ENCODE results near the gene PER1. TPM values are rescaled to one million over a fixed set of nuclear protein-coding genes. Genes with fewer than 3 reads are reported as not detected.

The PER1 gene
- total RNA-seq, 1 experiment from 2014 or later, result 10.6 TPM

DNA sequence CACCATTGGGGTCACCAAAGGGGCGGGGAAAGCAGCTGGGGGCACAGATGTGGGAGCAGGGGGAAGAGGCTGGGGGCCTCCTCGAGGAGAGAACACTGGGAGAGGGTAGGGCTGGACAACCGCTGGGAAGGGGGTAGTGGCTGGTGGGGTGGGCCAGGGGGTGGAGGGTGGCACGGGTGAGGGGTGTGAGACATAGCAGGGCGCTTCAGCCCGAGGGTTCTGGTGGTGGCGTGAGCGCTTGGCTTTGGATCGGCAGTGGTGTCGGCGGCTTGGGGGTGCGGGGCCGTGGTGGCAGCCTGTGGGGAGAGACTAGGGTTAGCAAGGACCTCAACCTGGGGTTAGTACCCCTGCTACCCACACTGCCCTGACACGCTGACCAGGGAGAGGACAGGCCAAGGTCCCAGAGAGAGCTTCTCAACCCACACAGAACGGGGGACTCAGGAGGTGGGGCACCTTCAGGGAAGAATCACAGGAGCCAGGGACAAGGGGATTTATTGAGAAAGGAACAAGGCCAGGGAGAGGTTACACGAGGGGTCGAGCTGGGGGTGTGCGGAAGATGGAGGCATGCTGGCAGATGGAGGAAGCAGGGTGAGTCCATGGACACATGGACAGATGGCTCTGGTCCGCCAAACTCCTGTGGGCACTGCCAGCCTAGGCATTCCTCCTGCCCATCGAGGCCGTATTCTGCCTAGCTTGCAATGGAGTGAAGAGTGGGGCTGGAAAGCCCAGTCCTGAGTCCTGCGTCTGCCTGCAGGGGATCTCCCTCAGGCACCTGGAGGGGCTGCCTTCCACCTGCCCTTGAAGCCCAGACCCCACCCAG, 8.4 kb downstream of the PER1 start:
- ChIA-PET CTCF (no interaction called here), POLR2A (no interaction called here)
- intact Hi-C loops (cut with micrococcal nuclease; ENCODE audit: unreplicated experiment), result no loop called here
- BruUV-seq (replicated peaks), result no TSS peak
- no peaks in the 10 kb centered on the region for H3K27me3 Mint-ChIP-seq (ENCODE audit: insufficient read depth, unreplicated experiment)
- no peaks in the 10 kb centered on the region for H3K4me1 Mint-ChIP-seq (ENCODE audit: low read depth, unreplicated experiment)
- TF ChIP-seq, protein P1, sequence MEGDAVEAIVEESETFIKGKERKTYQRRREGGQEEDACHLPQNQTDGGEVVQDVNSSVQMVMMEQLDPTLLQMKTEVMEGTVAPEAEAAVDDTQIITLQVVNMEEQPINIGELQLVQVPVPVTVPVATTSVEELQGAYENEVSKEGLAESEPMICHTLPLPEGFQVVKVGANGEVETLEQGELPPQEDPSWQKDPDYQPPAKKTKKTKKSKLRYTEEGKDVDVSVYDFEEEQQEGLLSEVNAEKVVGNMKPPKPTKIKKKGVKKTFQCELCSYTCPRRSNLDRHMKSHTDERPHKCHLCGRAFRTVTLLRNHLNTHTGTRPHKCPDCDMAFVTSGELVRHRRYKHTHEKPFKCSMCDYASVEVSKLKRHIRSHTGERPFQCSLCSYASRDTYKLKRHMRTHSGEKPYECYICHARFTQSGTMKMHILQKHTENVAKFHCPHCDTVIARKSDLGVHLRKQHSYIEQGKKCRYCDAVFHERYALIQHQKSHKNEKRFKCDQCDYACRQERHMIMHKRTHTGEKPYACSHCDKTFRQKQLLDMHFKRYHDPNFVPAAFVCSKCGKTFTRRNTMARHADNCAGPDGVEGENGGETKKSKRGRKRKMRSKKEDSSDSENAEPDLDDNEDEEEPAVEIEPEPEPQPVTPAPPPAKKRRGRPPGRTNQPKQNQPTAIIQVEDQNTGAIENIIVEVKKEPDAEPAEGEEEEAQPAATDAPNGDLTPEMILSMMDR (IDR thresholded peaks at IDR 0.05; ENCODE audit: insufficient read depth in 1 of 2, low read depth in 1 of 2, low read length in 1 of 2, severe bottlenecking in 1 of 2, unreplicated experiment in 1 of 2), result no peak
- Histone ChIP-seq H3K4me3 (ENCODE audit: low read depth, low read length) (no peak overlapping the region), H3K9me3 (no peaks in the 10 kb centered on the region), H3K4me1 (peaks cover 4% of the 10 kb centered on the region; the same call in 1 of the 2 replicates), H3K36me3 (ENCODE audit: control insufficient read depth, insufficient read depth, low read length) (no peaks in the 10 kb centered on the region), H3K27me3 (replicated peaks; ENCODE audit: control insufficient read depth, insufficient read depth, low read length) (no peaks in the 10 kb centered on the region)
- no peaks in the 10 kb centered on the region for H3K9me3 Mint-ChIP-seq (ENCODE audit: unreplicated experiment)
- DNase-seq, result no peak
- H3K27ac Mint-ChIP-seq (ENCODE audit: unreplicated experiment), result no peak overlapping the region
- no peak overlapping the region for H3K4me3 Mint-ChIP-seq (ENCODE audit: unreplicated experiment)
- H3K36me3 Mint-ChIP-seq (ENCODE audit: insufficient read depth, unreplicated experiment), result peaks cover 29% of the 10 kb centered on the region

DNA sequence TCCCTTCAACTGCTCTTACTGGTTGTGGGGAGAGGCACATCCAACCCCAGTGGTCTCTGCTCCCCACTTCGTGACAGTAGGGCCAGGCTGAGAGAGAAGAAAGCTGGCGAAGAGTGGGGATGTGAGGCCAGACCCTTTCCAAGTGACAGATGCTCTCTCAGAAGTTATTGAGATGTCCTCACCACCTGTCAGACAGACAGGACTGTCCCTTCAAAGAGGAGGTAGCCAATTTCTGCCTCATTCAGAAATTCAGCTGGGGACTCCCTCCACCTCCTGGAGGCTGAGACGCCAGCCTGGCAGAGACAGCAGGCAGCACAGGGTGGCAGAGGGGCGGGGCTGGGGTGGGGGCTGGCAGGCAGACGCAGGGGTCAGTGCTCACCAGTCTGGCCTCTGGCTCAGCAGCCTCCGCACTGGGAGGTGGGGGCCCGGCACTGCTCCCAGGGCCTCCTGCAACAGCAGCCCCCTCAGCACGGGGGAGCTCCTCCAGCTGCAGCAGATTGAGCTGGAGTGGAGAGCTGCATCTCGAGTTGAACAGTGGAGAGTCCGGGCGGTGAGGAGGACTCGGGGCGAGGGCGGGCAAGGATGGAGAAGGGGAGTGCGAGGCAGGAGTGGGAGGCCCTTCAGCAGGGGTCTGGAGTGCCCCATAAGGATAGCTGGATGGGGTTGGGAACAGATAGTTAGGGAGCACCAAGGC, 9.2 kb downstream of the PER1 start:
- Mint-ChIP-seq H3K27ac (ENCODE audit: unreplicated experiment) (no peak overlapping the region), H3K36me3 (ENCODE audit: insufficient read depth, unreplicated experiment) (peaks cover 29% of the 10 kb centered on the region), H3K4me1 (ENCODE audit: low read depth, unreplicated experiment) (no peaks in the 10 kb centered on the region), H3K27me3 (ENCODE audit: insufficient read depth, unreplicated experiment) (no peaks in the 10 kb centered on the region), H3K4me3 (ENCODE audit: unreplicated experiment) (no peak overlapping the region), H3K9me3 (ENCODE audit: unreplicated experiment) (no peaks in the 10 kb centered on the region)
- DNase-seq, result no peak
- intact Hi-C loops (cut with micrococcal nuclease; ENCODE audit: unreplicated experiment), result no loop called here
- ChIA-PET POLR2A (no interaction called here), CTCF (no interaction called here)
- TF ChIP-seq, protein P1 (IDR thresholded peaks at IDR 0.05; ENCODE audit: insufficient read depth in 1 of 2, low read depth in 1 of 2, low read length in 1 of 2, severe bottlenecking in 1 of 2, unreplicated experiment in 1 of 2), result no peak
- no TSS peak for BruUV-seq (replicated peaks)
- Histone ChIP-seq H3K36me3 (ENCODE audit: control insufficient read depth, insufficient read depth, low read length) (no peaks in the 10 kb centered on the region), H3K4me1 (peaks cover 4% of the 10 kb centered on the region; the same call in 1 of the 2 replicates), H3K27me3 (replicated peaks; ENCODE audit: control insufficient read depth, insufficient read depth, low read length) (no peaks in the 10 kb centered on the region), H3K9me3 (no peaks in the 10 kb centered on the region), H3K4me3 (ENCODE audit: low read depth, low read length) (no peak overlapping the region)

DNA sequence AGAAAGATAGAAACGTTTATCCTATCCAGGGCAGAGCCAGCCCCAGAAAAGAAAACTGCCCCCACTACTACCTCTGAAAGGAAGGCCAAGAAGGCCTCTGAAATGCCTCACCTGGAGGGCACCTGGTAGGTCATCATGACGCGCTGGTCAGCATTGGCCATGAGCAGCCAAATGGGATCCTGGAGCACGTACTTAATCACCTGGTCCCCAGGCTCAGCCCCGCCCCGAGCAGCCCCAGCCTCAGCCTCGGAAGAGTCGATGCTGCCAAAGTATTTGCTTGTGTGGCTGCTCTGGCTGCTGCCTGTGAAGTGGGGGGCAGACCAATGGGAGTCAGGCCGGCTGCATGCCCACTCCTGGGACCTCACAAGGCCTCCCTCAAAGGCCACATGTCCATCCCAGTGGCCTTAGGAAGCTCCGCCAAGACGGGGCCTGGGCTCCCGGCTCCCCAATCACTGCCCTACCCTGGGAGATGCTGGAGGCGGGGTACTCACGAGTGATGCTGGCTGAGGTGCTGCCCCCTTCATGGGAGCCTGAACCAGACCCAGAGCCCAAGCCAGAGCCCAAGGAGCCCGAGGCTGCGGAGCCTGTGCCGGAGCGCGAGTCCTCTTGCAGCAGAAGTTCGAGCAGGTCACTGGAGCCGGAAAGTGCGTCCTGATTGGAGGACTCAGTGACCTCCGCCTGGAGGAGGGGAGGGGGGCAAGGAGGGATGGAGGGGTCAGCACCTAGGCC, 9.9 kb downstream of the PER1 start:
- BruUV-seq (replicated peaks), result no TSS peak
- intact Hi-C loops (cut with micrococcal nuclease; ENCODE audit: unreplicated experiment), result no loop called here
- Histone ChIP-seq H3K4me1 (peaks cover 4% of the 10 kb centered on the region; the same call in 1 of the 2 replicates), H3K9me3 (no peaks in the 10 kb centered on the region), H3K4me3 (ENCODE audit: low read depth, low read length) (no peak overlapping the region), H3K27me3 (replicated peaks; ENCODE audit: control insufficient read depth, insufficient read depth, low read length) (no peaks in the 10 kb centered on the region), H3K36me3 (ENCODE audit: control insufficient read depth, insufficient read depth, low read length) (no peaks in the 10 kb centered on the region)
- POLR2A ChIA-PET, result no interaction called here
- no peaks in the 10 kb centered on the region for H3K4me1 Mint-ChIP-seq (ENCODE audit: low read depth, unreplicated experiment)
- H3K36me3 Mint-ChIP-seq (ENCODE audit: insufficient read depth, unreplicated experiment), result peaks cover 24% of the 10 kb centered on the region
- CTCF ChIA-PET, result no interaction called here
- H3K27ac Mint-ChIP-seq (ENCODE audit: unreplicated experiment), result no peak overlapping the region
- no peak overlapping the region for H3K4me3 Mint-ChIP-seq (ENCODE audit: unreplicated experiment)
- DNase-seq, result no peak
- no peaks in the 10 kb centered on the region for H3K27me3 Mint-ChIP-seq (ENCODE audit: insufficient read depth, unreplicated experiment)
- no peaks in the 10 kb centered on the region for H3K9me3 Mint-ChIP-seq (ENCODE audit: unreplicated experiment)
- TF ChIP-seq, protein P1 (IDR thresholded peaks at IDR 0.05; ENCODE audit: insufficient read depth in 1 of 2, low read depth in 1 of 2, low read length in 1 of 2, severe bottlenecking in 1 of 2, unreplicated experiment in 1 of 2), result no peak
